Cardiac fibroblast (primary cell): ENCODE results near the gene FAM227B.
A peak's percentile ranks its signal among the peaks of the same experiment; 100 is the strongest.

Experiments
- DNase-seq, 2 donors: peaks; one replicate each; pipeline versions ENCODE4 v3.0.0 to v3.0.0-alpha.2; 2010; ENCODE audit warnings: low read depth in 2 of 2
- H3K4me3 ChIP-seq, 2 donors: replicated peaks in 1 of 2; 1 replicate in 1 of 2; 2 replicates in 1 of 2; pipeline ENCODE4 v1.5.1; 2011; ENCODE audit warnings: low read depth in 2 of 2, low read length in 2 of 2, mild to moderate bottlenecking in 2 of 2, moderate library complexity in 1 of 2
- CTCF ChIP-seq: IDR thresholded peaks from one replicate; pipeline ENCODE4 v1.5.1; 2011; ENCODE audit warnings: low read depth, mild to moderate bottlenecking, low read length, inconsistent platforms

FAM227B gene

GRCh38 chr15:49464522-49464921 is 156.1 kb downstream of the FAM227B start:
- DNase-seq: no peak
- no peak overlapping the region for H3K4me3 ChIP-seq
- TF ChIP-seq CTCF: no peak

GRCh38 chr15:49462232-49462844 is 158.3 kb downstream of the FAM227B start:
- DNase-seq: peak; percentile 33 to 41
- no peak for TF ChIP-seq CTCF
- no peak overlapping the region for H3K4me3 ChIP-seq

- DNase-seq: peak in 1 of 2 donors; percentile 31
- no peak for TF ChIP-seq CTCF
- no peak overlapping the region for H3K4me3 ChIP-seq
Measured at GRCh38 chr15:49460411-49460941, 160.1 kb downstream of the FAM227B start.

- TF ChIP-seq CTCF: no peak
- no peak overlapping the region for H3K4me3 ChIP-seq
- DNase-seq: peak in 1 of 2 donors; percentile 48
Measured at GRCh38 chr15:49458145-49458544, 162.5 kb downstream of the FAM227B start.

GRCh38 chr15:49456166-49456565 is 164.5 kb downstream of the FAM227B start:
- no peak overlapping the region for H3K4me3 ChIP-seq
- no peak for TF ChIP-seq CTCF
- DNase-seq: no peak

- no peak for TF ChIP-seq CTCF
- DNase-seq: no peak
- H3K4me3 ChIP-seq: no peak overlapping the region
Measured at GRCh38 chr15:49452595-49452994, 168.0 kb downstream of the FAM227B start.

GRCh38 chr15:49441816-49442215 is 178.8 kb downstream of the FAM227B start:
- TF ChIP-seq CTCF: no peak
- H3K4me3 ChIP-seq: no peak overlapping the region
- no peak for DNase-seq
